ENCODE measurements around the gene C11orf54. TPM values are rescaled to one million over a fixed set of nuclear protein-coding genes. Genes with fewer than 3 reads are reported as not detected.
A peak's percentile ranks its signal among the peaks of the same experiment; 100 is the strongest.

C11orf54 gene
- total and polyA plus RNA-seq, 4 donors: 60.8 to 154 (median 114) TPM

DNA sequence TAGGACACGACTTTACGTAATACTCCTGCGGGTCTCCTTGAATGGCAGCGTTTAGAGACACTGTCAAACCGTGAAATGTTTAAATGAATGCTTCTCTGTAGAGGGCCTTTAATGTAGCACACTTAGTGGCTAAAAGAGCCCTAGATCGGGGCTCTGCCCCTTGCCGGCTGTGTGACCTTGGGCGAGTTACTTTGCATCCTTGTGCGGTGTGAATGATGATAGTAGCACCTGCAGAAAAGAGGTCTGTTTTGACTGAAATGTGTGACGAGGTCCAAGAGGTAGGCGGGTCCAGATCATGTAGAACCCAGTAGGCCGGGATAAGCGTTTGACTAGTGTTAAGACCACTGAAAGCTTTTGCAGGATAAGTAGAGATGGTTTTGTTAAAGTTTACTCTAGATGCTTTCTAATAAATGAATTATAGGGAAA is 43.5 kb downstream of the C11orf54 start:
- no peaks in the 10 kb centered on the region for H3K27me3 ChIP-seq (ENCODE audit: control insufficient read depth in 4 of 4, insufficient read depth in 4 of 4, low read length in 3 of 4)
- TF ChIP-seq REST (IDR thresholded peaks at IDR 0.05): no peak
- TF ChIP-seq, protein P1, sequence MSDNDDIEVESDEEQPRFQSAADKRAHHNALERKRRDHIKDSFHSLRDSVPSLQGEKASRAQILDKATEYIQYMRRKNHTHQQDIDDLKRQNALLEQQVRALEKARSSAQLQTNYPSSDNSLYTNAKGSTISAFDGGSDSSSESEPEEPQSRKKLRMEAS (IDR thresholded peaks at IDR 0.05): no peak
- TF ChIP-seq NR2F2 (IDR thresholded peaks at IDR 0.05): no peak
- no peak for TF ChIP-seq FOXA1 (IDR thresholded peaks at IDR 0.05)
- no peak for TF ChIP-seq GABPA (IDR thresholded peaks at IDR 0.05 in 1 of 2, conservative IDR thresholded peaks at IDR 0.05 in 1 of 2)
- TF ChIP-seq, protein P2, sequence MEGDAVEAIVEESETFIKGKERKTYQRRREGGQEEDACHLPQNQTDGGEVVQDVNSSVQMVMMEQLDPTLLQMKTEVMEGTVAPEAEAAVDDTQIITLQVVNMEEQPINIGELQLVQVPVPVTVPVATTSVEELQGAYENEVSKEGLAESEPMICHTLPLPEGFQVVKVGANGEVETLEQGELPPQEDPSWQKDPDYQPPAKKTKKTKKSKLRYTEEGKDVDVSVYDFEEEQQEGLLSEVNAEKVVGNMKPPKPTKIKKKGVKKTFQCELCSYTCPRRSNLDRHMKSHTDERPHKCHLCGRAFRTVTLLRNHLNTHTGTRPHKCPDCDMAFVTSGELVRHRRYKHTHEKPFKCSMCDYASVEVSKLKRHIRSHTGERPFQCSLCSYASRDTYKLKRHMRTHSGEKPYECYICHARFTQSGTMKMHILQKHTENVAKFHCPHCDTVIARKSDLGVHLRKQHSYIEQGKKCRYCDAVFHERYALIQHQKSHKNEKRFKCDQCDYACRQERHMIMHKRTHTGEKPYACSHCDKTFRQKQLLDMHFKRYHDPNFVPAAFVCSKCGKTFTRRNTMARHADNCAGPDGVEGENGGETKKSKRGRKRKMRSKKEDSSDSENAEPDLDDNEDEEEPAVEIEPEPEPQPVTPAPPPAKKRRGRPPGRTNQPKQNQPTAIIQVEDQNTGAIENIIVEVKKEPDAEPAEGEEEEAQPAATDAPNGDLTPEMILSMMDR (IDR thresholded peaks at IDR 0.05; ENCODE audit: low read depth, low read length, missing input control): no peak
- no peak for TF ChIP-seq YY1 (IDR thresholded peaks at IDR 0.05)
- no peak for TF ChIP-seq RAD21 (IDR thresholded peaks at IDR 0.05)
- no peak for TF ChIP-seq SP1 (IDR thresholded peaks at IDR 0.05)
- WGBS: under 1% methylated on average over 13 of the region's 13 CpGs
- peaks cover 6 to 27% (median 17%) of the 10 kb centered on the region in 4 donors for H3K4me1 ChIP-seq (ENCODE audit: control insufficient read depth in 4 of 4, insufficient read depth in 4 of 4, low read length in 3 of 4)
- no peak for DNase-seq (ENCODE audit: low spot score)
- peak overlapping the region; percentile 90 to 93 for H3K27ac ChIP-seq (ENCODE audit: low read depth in 1 of 2, low read length in 2 of 2)
- peak overlapping the region; percentile 88 to 98 (median 91) for H3K4me3 ChIP-seq (ENCODE audit: low read depth in 1 of 3, low read length in 3 of 3)
- no peaks in the 10 kb centered on the region for H3K9me3 ChIP-seq (ENCODE audit: control insufficient read depth in 4 of 4, low read length in 3 of 4)
- peaks cover 3 to 13% (median 8%) of the 10 kb centered on the region in 4 donors for H3K36me3 ChIP-seq (ENCODE audit: control insufficient read depth in 4 of 4, insufficient read depth in 3 of 4, low read depth in 1 of 4, low read length in 3 of 4)
- H3K9ac ChIP-seq (ENCODE audit: low read depth in 1 of 2, low read length in 2 of 2): peak overlapping the region; percentile 59 to 93

- Histone ChIP-seq H3K27ac (ENCODE audit: low read depth in 1 of 2, low read length in 2 of 2) (no peak overlapping the region), H3K27me3 (ENCODE audit: control insufficient read depth in 4 of 4, insufficient read depth in 4 of 4, low read length in 3 of 4) (no peaks in the 10 kb centered on the region), H3K9ac (ENCODE audit: low read depth in 1 of 2, low read length in 2 of 2) (no peak overlapping the region), H3K4me3 (ENCODE audit: low read depth in 1 of 3, low read length in 3 of 3) (no peak overlapping the region), H3K4me1 (ENCODE audit: control insufficient read depth in 4 of 4, insufficient read depth in 4 of 4, low read length in 3 of 4) (peaks cover 0 to 5% (median 3%) of the 10 kb centered on the region in 4 donors), H3K36me3 (ENCODE audit: control insufficient read depth in 4 of 4, insufficient read depth in 3 of 4, low read depth in 1 of 4, low read length in 3 of 4) (peaks cover 9 to 67% (median 60%) of the 10 kb centered on the region in 4 donors), H3K9me3 (ENCODE audit: control insufficient read depth in 4 of 4, low read length in 3 of 4) (no peaks in the 10 kb centered on the region)
- WGBS: 63% methylated on average over 5 of the region's 5 CpGs
- TF ChIP-seq, protein P3, sequence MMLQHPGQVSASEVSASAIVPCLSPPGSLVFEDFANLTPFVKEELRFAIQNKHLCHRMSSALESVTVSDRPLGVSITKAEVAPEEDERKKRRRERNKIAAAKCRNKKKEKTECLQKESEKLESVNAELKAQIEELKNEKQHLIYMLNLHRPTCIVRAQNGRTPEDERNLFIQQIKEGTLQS (IDR thresholded peaks at IDR 0.05): no peak
- TF ChIP-seq GABPA (IDR thresholded peaks at IDR 0.05 in 1 of 2, conservative IDR thresholded peaks at IDR 0.05 in 1 of 2) (no peak), HNF4G (IDR thresholded peaks at IDR 0.05) (no peak), SP1 (IDR thresholded peaks at IDR 0.05) (no peak), TAF1 (conservative IDR thresholded peaks at IDR 0.05) (no peak), RAD21 (IDR thresholded peaks at IDR 0.05) (no peak), FOXA1 (IDR thresholded peaks at IDR 0.05) (no peak), RXRA (IDR thresholded peaks at IDR 0.05) (no peak), EGR1 (IDR thresholded peaks at IDR 0.05; ENCODE audit: low read depth in 2 of 2) (no peak), FOXA2 (IDR thresholded peaks at IDR 0.05) (no peak), JUND (IDR thresholded peaks at IDR 0.05) (no peak), NR2F2 (IDR thresholded peaks at IDR 0.05) (no peak), REST (IDR thresholded peaks at IDR 0.05) (no peak)
- TF ChIP-seq, protein P4, sequence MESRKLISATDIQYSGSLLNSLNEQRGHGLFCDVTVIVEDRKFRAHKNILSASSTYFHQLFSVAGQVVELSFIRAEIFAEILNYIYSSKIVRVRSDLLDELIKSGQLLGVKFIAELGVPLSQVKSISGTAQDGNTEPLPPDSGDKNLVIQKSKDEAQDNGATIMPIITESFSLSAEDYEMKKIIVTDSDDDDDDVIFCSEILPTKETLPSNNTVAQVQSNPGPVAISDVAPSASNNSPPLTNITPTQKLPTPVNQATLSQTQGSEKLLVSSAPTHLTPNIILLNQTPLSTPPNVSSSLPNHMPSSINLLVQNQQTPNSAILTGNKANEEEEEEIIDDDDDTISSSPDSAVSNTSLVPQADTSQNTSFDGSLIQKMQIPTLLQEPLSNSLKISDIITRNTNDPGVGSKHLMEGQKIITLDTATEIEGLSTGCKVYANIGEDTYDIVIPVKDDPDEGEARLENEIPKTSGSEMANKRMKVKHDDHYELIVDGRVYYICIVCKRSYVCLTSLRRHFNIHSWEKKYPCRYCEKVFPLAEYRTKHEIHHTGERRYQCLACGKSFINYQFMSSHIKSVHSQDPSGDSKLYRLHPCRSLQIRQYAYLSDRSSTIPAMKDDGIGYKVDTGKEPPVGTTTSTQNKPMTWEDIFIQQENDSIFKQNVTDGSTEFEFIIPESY (IDR thresholded peaks at IDR 0.05): no peak
- TF ChIP-seq, protein P2 (IDR thresholded peaks at IDR 0.05; ENCODE audit: low read depth, low read length, missing input control): no peak
- TF ChIP-seq, protein P1 (IDR thresholded peaks at IDR 0.05): no peak
- DNase-seq (ENCODE audit: low spot score): no peak
These were observed 50.0 kb downstream of the C11orf54 start for GRCh38 chr11:93791493-93791892.

Measured in liver (tissue), 9 donors.